Stimulated activated CD4-positive, alpha-beta T cell treated with anti-CD3 and anti-CD28 coated beads, Interleukin-4, amount 100 ng/mL, for 4 hours (primary cell): Measurements from ENCODE around the gene APOL1.
A peak's percentile ranks its signal among the peaks of the same experiment; 100 is the strongest.
"Not testable (repeated sequence)": the region's sequence is repeated elsewhere in the genome, so short reads cannot be mapped to it uniquely, and the experiment has no call there.

Experiments
- DNase-seq, 2 experiments: peaks; one replicate each; pipeline ENCODE4 v3.0.0-alpha.2; 2020

The APOL1 gene

GRCh38 chr22:36252754-36253522 is at the start of gene APOL1:
TSS of gene APOL1 (plus strand) at chr22:36253133. CDS start at chr22:36254956, 1,823 bp downstream.
- peak in 1 of 2 experiments; percentile 71 for DNase-seq

- not testable (repeated sequence) for DNase-seq
Observed at GRCh38 chr22:36203441-36203840, 49.5 kb upstream of the APOL1 start.

GRCh38 chr22:36204001-36204631 is 48.8 kb upstream of the APOL1 start:
- DNase-seq, result no peak

GRCh38 chr22:36204632-36205015 is 48.3 kb upstream of the APOL1 start:
- DNase-seq, result no peak

GRCh38 chr22:36205573-36205972 is 47.4 kb upstream of the APOL1 start:
- not testable (repeated sequence) for DNase-seq

GRCh38 chr22:36206255-36206654 is 46.7 kb upstream of the APOL1 start:
- DNase-seq, result no peak

- no peak for DNase-seq
Observed at GRCh38 chr22:36208162-36208765, 44.7 kb upstream of the APOL1 start.

GRCh38 chr22:36208914-36209313 is 44.0 kb upstream of the APOL1 start:
- DNase-seq, result no peak

GRCh38 chr22:36209488-36209908 is 43.4 kb upstream of the APOL1 start:
- DNase-seq, result not testable (repeated sequence)

- DNase-seq, result no peak
Observed at GRCh38 chr22:36210224-36210623, 42.7 kb upstream of the APOL1 start.

- no peak for DNase-seq
Observed at GRCh38 chr22:36211237-36211861, 41.6 kb upstream of the APOL1 start.

GRCh38 chr22:36212901-36213300 is 40.0 kb upstream of the APOL1 start:
- no peak for DNase-seq

- no peak for DNase-seq
Observed at GRCh38 chr22:36213586-36213985, 39.3 kb upstream of the APOL1 start.

GRCh38 chr22:36215981-36216380 is 37.0 kb upstream of the APOL1 start:
- DNase-seq, result no peak

GRCh38 chr22:36218648-36219193 is 34.2 kb upstream of the APOL1 start:
- no peak for DNase-seq

- no peak for DNase-seq
Observed at GRCh38 chr22:36220451-36220921, 32.4 kb upstream of the APOL1 start.

GRCh38 chr22:36221799-36222751 is 30.9 kb upstream of the APOL1 start:
- DNase-seq, result peak; percentile 39 to 43

- no peak for DNase-seq
Observed at GRCh38 chr22:36222887-36223450, 30.0 kb upstream of the APOL1 start.

GRCh38 chr22:36223504-36223903 is 29.4 kb upstream of the APOL1 start:
- no peak for DNase-seq

GRCh38 chr22:36224245-36224644 is 28.7 kb upstream of the APOL1 start:
- no peak for DNase-seq

GRCh38 chr22:36225333-36225922 is 27.5 kb upstream of the APOL1 start:
- no peak for DNase-seq
